ENCODE results near the gene TLE1. TPM values are rescaled to one million over a fixed set of nuclear protein-coding genes. Genes with fewer than 3 reads are reported as not detected.

Gene TLE1
- total RNA-seq, 1 experiment from 2014 or later = 17.3 TPM

DNA sequence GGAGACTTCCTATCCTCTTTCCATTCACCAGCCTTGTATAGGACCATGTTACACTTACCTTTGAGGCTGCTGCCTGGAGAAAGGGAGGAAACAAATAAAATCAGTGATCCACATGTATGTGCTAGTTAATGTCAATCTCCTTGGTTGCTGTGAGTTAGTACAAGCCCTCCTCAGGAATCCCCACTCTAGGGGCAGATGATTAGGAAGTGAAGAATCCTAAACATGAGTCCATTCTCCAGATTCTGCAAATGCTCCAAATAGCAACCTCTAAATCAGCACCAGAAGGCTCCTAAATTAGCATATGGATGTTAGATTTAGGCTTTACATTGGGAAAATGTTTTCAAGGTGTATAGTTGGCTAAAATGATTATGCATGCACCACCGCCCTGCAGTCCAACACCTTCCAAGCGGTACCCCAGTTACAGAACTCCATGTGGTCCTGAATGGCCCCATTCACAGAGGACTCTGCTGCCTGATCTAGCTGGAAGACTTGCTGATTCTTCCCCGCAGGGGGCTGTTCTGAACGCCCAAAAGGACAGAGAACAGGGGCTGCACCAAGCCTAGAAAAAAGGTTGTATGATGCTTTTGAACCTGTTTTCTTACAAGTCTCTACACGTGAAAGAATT, 123.2 kb downstream of the TLE1 start:
- Histone ChIP-seq H3K27ac (ENCODE audit: low read depth, low read length) (no peak overlapping the region), H3K9me2 (ENCODE audit: insufficient read depth) (no peaks in the 10 kb centered on the region), H3K27me3 (ENCODE audit: insufficient read depth, low read length) (no peaks in the 10 kb centered on the region), H3K4me1 (ENCODE audit: control insufficient read depth in 1 of 2, insufficient read depth in 2 of 2, low read length in 2 of 2) (peaks cover 19 to 28% of the 10 kb centered on the region in 2 experiments), H3K9me3 (ENCODE audit: control insufficient read depth in 1 of 2, insufficient read depth in 1 of 2, low read depth in 1 of 2, low read length in 2 of 2) (no peaks in the 10 kb centered on the region), H3K36me3 (ENCODE audit: control insufficient read depth in 1 of 2, insufficient read depth in 2 of 2, low read length in 2 of 2) (no peaks in the 10 kb centered on the region), H4K20me1 (ENCODE audit: insufficient read depth) (no peaks in the 10 kb centered on the region), H3K9ac (ENCODE audit: low read length) (no peak overlapping the region), H3K79me2 (ENCODE audit: insufficient read depth, low read length) (no peaks in the 10 kb centered on the region), H3K4me2 (ENCODE audit: low read length) (no peak overlapping the region), H3K4me3 (replicated peaks in 1 of 2; ENCODE audit: low read depth in 1 of 2, low read length in 2 of 2) (no peak overlapping the region), H2AFZ (ENCODE audit: low read depth, low read length, poor library complexity, severe bottlenecking) (no peak overlapping the region)
- BruUV-seq (replicated peaks) = no TSS peak
- ATAC-seq = no peak
- ChIA-PET RAD21 (ENCODE audit: low non-redundant PET in 1 of 2, low total read pairs in 2 of 2, uncharacterized antibody in 2 of 2, unreplicated experiment in 2 of 2) (no interaction called here), POLR2A (no interaction called here), CTCF (no interaction called here)
- no peak for DNase-seq (ENCODE audit: low read depth, low spot score)
- intact Hi-C loops (cut with micrococcal nuclease) = no loop called here
- no peak for TF ChIP-seq EZH2 (IDR thresholded peaks at IDR 0.05)
- TF ChIP-seq CBX3 (IDR thresholded peaks at IDR 0.05; ENCODE audit: low read depth) = no peak
- TF ChIP-seq, protein P1, sequence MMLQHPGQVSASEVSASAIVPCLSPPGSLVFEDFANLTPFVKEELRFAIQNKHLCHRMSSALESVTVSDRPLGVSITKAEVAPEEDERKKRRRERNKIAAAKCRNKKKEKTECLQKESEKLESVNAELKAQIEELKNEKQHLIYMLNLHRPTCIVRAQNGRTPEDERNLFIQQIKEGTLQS (IDR thresholded peaks at IDR 0.05) = no peak
- TF ChIP-seq RAD21 (IDR thresholded peaks at IDR 0.05; ENCODE audit: low read depth) = no peak
- no peak for TF ChIP-seq EZH2phosphoT487 (IDR thresholded peaks at IDR 0.05; ENCODE audit: borderline replicate concordance)
- TF ChIP-seq, protein P2, sequence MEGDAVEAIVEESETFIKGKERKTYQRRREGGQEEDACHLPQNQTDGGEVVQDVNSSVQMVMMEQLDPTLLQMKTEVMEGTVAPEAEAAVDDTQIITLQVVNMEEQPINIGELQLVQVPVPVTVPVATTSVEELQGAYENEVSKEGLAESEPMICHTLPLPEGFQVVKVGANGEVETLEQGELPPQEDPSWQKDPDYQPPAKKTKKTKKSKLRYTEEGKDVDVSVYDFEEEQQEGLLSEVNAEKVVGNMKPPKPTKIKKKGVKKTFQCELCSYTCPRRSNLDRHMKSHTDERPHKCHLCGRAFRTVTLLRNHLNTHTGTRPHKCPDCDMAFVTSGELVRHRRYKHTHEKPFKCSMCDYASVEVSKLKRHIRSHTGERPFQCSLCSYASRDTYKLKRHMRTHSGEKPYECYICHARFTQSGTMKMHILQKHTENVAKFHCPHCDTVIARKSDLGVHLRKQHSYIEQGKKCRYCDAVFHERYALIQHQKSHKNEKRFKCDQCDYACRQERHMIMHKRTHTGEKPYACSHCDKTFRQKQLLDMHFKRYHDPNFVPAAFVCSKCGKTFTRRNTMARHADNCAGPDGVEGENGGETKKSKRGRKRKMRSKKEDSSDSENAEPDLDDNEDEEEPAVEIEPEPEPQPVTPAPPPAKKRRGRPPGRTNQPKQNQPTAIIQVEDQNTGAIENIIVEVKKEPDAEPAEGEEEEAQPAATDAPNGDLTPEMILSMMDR (IDR thresholded peaks at IDR 0.05 in 2 of 3, conservative IDR thresholded peaks at IDR 0.05 in 1 of 3; ENCODE audit: borderline replicate concordance in 1 of 3, insufficient read depth in 1 of 3, low read depth in 2 of 3, low read length in 2 of 3) = no peak
- no peak for TF ChIP-seq JUND (IDR thresholded peaks at IDR 0.05)
- TF ChIP-seq EGR1 (IDR thresholded peaks at IDR 0.05; ENCODE audit: low read depth) = no peak
- TF ChIP-seq, protein P3, sequence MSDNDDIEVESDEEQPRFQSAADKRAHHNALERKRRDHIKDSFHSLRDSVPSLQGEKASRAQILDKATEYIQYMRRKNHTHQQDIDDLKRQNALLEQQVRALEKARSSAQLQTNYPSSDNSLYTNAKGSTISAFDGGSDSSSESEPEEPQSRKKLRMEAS (IDR thresholded peaks at IDR 0.05) = no peak
- TF ChIP-seq SP1 (IDR thresholded peaks at IDR 0.05; ENCODE audit: low read depth) = no peak

All from HCT116 (cell line).